Stimulated activated CD4-positive, alpha-beta T cell treated with anti-CD3 and anti-CD28 coated beads, TNF-alpha, amount 100 ng/mL, for 48 hours (primary cell): ENCODE data around the gene CLDN2.

Source experiments
- DNase-seq, 3 donors: peaks; one replicate each; pipeline ENCODE4 v3.0.0-alpha.2; 2020; ENCODE audit warnings: low read depth in 3 of 3

CLDN2 gene

GRCh38 chrX:106921637-106922036 is 1.4 kb downstream of the CLDN2 start:
- no peak for DNase-seq

GRCh38 chrX:106927023-106927422 is 6.8 kb downstream of the CLDN2 start:
- DNase-seq, result no peak

DNA sequence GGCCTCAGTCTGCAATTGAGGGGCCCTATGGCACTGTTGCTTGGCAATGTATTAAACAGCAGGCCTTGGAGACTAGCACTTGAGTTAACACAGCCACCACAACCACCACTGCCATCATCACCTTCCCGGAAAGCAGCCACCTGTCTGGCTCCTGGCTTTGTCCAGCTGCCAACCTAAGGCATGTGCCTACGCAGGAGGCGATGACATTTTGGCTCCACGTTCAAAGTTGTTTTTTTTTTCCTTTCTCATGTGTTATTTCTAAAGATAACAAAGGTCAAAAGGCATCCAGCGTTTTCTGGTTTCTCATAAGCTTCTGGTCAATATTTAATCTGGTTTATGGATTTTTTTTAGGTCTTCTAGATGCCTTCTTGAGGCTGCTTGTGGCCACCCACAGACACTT is 7.5 kb downstream of the CLDN2 start:
- no peak for DNase-seq

DNA sequence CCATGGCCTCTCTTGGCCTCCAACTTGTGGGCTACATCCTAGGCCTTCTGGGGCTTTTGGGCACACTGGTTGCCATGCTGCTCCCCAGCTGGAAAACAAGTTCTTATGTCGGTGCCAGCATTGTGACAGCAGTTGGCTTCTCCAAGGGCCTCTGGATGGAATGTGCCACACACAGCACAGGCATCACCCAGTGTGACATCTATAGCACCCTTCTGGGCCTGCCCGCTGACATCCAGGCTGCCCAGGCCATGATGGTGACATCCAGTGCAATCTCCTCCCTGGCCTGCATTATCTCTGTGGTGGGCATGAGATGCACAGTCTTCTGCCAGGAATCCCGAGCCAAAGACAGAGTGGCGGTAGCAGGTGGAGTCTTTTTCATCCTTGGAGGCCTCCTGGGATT is 8.0 kb downstream of the CLDN2 start:
- DNase-seq, result no peak

- no peak for DNase-seq
Observed at GRCh38 chrX:106931831-106932491, 11.8 kb downstream of the CLDN2 start.

- no peak for DNase-seq
Observed at GRCh38 chrX:106932492-106932923, 12.3 kb downstream of the CLDN2 start.

GRCh38 chrX:106932960-106933537 is 12.8 kb downstream of the CLDN2 start:
- DNase-seq, result no peak

GRCh38 chrX:106933538-106933961 is 13.3 kb downstream of the CLDN2 start:
- DNase-seq, result no peak

- DNase-seq, result no peak
Observed at GRCh38 chrX:106935175-106935574, 15.0 kb downstream of the CLDN2 start.

DNA sequence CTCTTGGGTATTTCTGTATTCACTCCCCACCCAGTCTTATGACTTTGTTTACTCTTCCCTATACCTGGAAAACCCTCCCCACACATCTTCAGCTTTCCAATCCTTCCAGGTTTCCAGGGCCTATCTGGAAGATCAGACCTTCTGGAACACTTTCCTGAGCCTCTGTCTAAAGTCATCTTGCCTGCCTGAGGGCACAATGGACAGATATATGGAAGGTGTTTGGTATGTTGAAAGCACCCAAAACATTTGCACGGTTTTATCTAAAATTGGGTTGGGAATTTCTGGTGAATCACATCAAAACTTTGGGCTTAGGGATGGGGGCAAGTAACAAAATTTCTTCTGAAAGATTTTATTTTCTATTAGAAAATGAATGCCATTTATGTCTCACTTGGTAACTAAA is 16.0 kb downstream of the CLDN2 start:
- DNase-seq, result no peak

DNA sequence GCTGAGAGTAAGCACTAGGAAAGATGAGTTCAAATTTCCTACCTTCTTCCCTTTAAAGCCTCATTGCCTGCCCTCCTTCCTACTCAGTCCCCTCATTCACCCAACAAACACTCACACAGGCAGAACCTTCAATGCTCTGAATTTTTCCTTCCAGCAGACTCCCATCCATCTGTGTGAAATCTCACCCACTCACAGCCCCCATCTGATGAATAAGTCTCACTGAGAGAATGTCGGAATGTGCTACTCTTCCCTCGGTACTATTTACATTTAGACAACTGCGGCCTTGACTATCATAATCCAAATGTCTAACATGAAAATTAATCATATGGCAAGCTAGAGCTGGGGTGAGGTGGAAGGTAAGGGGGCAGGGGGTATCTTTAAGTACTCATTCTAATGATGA is 19.4 kb downstream of the CLDN2 start:
- no peak for DNase-seq

GRCh38 chrX:106940068-106940467 is 19.9 kb downstream of the CLDN2 start:
- DNase-seq, result no peak

- no peak for DNase-seq
Observed at GRCh38 chrX:106946464-106946863, 26.3 kb downstream of the CLDN2 start.

- no peak for DNase-seq
Observed at GRCh38 chrX:106948641-106949040, 28.4 kb downstream of the CLDN2 start.

- no peak for DNase-seq
Observed at GRCh38 chrX:106949366-106949765, 29.2 kb downstream of the CLDN2 start.

GRCh38 chrX:106950381-106950780 is 30.2 kb downstream of the CLDN2 start:
- DNase-seq, result no peak

- no peak for DNase-seq
Observed at GRCh38 chrX:106951230-106951629, 31.0 kb downstream of the CLDN2 start.

GRCh38 chrX:106952089-106952488 is 31.9 kb downstream of the CLDN2 start:
- no peak for DNase-seq

GRCh38 chrX:106952538-106952937 is 32.3 kb downstream of the CLDN2 start:
- no peak for DNase-seq

DNA sequence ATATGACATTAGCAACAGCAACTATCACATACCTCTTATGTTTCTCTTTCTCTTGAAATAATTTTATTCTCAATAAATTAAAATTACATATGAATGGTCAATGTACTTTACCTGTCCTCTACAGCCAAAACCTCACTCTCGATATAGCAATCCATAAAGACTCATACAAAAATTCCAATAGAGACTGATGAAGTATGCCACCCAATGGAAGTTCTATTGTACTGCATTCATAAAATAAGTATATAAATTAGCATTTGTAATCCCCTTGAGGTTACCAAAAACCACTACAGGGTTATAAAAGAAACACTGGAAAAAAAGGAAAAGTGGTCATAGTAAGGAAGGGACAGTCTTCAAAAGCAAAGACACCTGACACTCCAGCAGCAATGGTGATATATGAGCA is 32.8 kb downstream of the CLDN2 start:
- no peak for DNase-seq

GRCh38 chrX:106954041-106954440 is 33.8 kb downstream of the CLDN2 start:
- no peak for DNase-seq

GRCh38 chrX:106955004-106955772 is 35.0 kb downstream of the CLDN2 start:
- no peak for DNase-seq

GRCh38 chrX:106957856-106958255 is 37.7 kb downstream of the CLDN2 start:
- no peak for DNase-seq
